Neuronal stem cell (in vitro differentiated cells): Measurements from ENCODE around the gene CA12.

Experiments used
- DNase-seq: peaks from one replicate; pipeline ENCODE4 v3.0.0-alpha.2; 2013; ENCODE audit warnings: low spot score
- H2AFZ ChIP-seq: one replicate; pipeline ENCODE4 v1.6.1; 2013; ENCODE audit warnings: mild to moderate bottlenecking, low read length, inconsistent platforms
- H2AK5ac ChIP-seq: 2 replicates; pipeline ENCODE4 v1.6.1; 2013; ENCODE audit warnings: low read depth, mild to moderate bottlenecking, inconsistent platforms, low read length, moderate library complexity, mixed read lengths
- H2BK120ac ChIP-seq: 2 replicates; pipeline ENCODE4 v1.6.1; 2013; ENCODE audit warnings: low read depth, mild to moderate bottlenecking, inconsistent platforms, low read length, moderate library complexity, mixed read lengths
- H2BK12ac ChIP-seq: one replicate; pipeline ENCODE4 v1.6.1; 2013; ENCODE audit warnings: low read length, inconsistent platforms
- H2BK15ac ChIP-seq: 2 replicates; pipeline ENCODE4 v1.6.1; 2013; ENCODE audit warnings: mild to moderate bottlenecking, low read length, inconsistent platforms, mixed read lengths
- H2BK5ac ChIP-seq: one replicate; pipeline ENCODE4 v1.6.1; 2013; ENCODE audit warnings: inconsistent platforms, mild to moderate bottlenecking, low read length, moderate library complexity
- H3K14ac ChIP-seq: one replicate; pipeline ENCODE4 v1.6.1; 2013; ENCODE audit warnings: low read length, inconsistent platforms
- H3K18ac ChIP-seq: 2 replicates; pipeline ENCODE4 v1.6.1; 2013; ENCODE audit warnings: low read length, inconsistent platforms
- H3K23ac ChIP-seq: 2 replicates; pipeline ENCODE4 v1.6.1; 2013; ENCODE audit warnings: low read depth, mild to moderate bottlenecking, mixed read lengths, low read length, inconsistent platforms; ENCODE audit not compliant: poor library complexity
- H3K27ac ChIP-seq: replicated peaks from 3 replicates; pipeline ENCODE4 v1.5.1; 2013; ENCODE audit warnings: low read length, inconsistent platforms
- H3K27me3 ChIP-seq, 3 experiments: 2 replicates each; pipeline ENCODE4 v1.6.1; 2013; ENCODE audit warnings: low read length in 3 of 3, mild to moderate bottlenecking in 2 of 3, inconsistent platforms in 1 of 3, low read depth in 1 of 3, mixed read lengths in 1 of 3, moderate library complexity in 1 of 3; ENCODE audit not compliant: control insufficient read depth in 3 of 3, insufficient read depth in 3 of 3
- H3K36me3 ChIP-seq, 2 donors: replicated peaks in 1 of 2; 2 replicates each; pipeline ENCODE4 v1.6.1; 2013; ENCODE audit warnings: low read length in 2 of 2; ENCODE audit not compliant: control insufficient read depth in 2 of 2, insufficient read depth in 2 of 2
- H3K4ac ChIP-seq: 2 replicates; pipeline ENCODE4 v1.6.1; 2013; ENCODE audit warnings: inconsistent platforms, mild to moderate bottlenecking, low read length, moderate library complexity
- H3K4me1 ChIP-seq, 2 donors: 1 replicate in 1 of 2; 2 replicates in 1 of 2; pipeline ENCODE4 v1.6.1; 2013; ENCODE audit warnings: low read length in 2 of 2, low read depth in 1 of 2; ENCODE audit not compliant: control insufficient read depth in 2 of 2, insufficient read depth in 1 of 2
- H3K4me2 ChIP-seq: one replicate; pipeline ENCODE4 v1.6.1; 2013; ENCODE audit warnings: mild to moderate bottlenecking, low read length, inconsistent platforms; ENCODE audit not compliant: insufficient read depth, poor library complexity, severe bottlenecking
- H3K4me3 ChIP-seq, 2 donors: 2 replicates each; pipeline ENCODE4 v1.5.1; 2013; ENCODE audit warnings: low read length in 2 of 2, mild to moderate bottlenecking in 2 of 2, inconsistent platforms in 1 of 2, moderate library complexity in 1 of 2
- H3K79me1 ChIP-seq: one replicate; pipeline ENCODE4 v1.6.1; 2013; ENCODE audit warnings: low read depth, mild to moderate bottlenecking, inconsistent platforms, low read length, moderate library complexity
- H3K9ac ChIP-seq: one replicate; pipeline ENCODE4 v1.6.1; 2013; ENCODE audit warnings: mild to moderate bottlenecking, low read depth, low read length, inconsistent platforms; ENCODE audit not compliant: poor library complexity
- H3K9me3 ChIP-seq, 2 donors: replicated peaks in 1 of 2; 2 replicates each; pipeline versions ENCODE3 to v1.6.1; 2013; ENCODE audit warnings: low read length in 2 of 2, mild to moderate bottlenecking in 2 of 2, inconsistent platforms in 1 of 2, low read depth in 1 of 2, mixed read lengths in 1 of 2, moderate library complexity in 1 of 2; ENCODE audit not compliant: control insufficient read depth in 2 of 2, insufficient read depth in 1 of 2
- H4K8ac ChIP-seq: one replicate; pipeline ENCODE4 v1.6.1; 2013; ENCODE audit warnings: low read depth, mild to moderate bottlenecking, inconsistent platforms, low read length, moderate library complexity
- H4K91ac ChIP-seq: one replicate; pipeline ENCODE4 v1.6.1; 2013; ENCODE audit warnings: low read length, low read depth, mild to moderate bottlenecking, inconsistent platforms; ENCODE audit not compliant: poor library complexity
- WGBS, 2 donors: extraction: QIAGEN DNeasy Blood & Tissue Kit; methylation state at CpG; one replicate each; pipeline ENCODE4 v1.1.7; 2013; ENCODE audit warnings: missing lambda C conversion rate in 2 of 2, mixed read lengths in 1 of 2; ENCODE audit not compliant: insufficient read length in 2 of 2, insufficient replicate concordance in 1 of 2; ENCODE audit errors: extremely low coverage in 2 of 2; 5-methylcytosine and 5-hydroxymethylcytosine counted together

CA12 gene

GRCh38 chr15:63314409-63314808 lies 67.2 kb downstream of the CA12 start:
- peaks cover 0 to 6% of the 10 kb centered on the region in 2 donors for H3K4me1 ChIP-seq
- H3K23ac ChIP-seq: no peak overlapping the region
- H3K9me3 ChIP-seq: no peaks in the 10 kb centered on the region
- no peak for DNase-seq
- H2AK5ac ChIP-seq: no peak overlapping the region
- H4K8ac ChIP-seq: no peak overlapping the region
- no peak overlapping the region for H2BK15ac ChIP-seq
- H2BK12ac ChIP-seq: no peak overlapping the region
- no peak overlapping the region for H2BK5ac ChIP-seq
- H3K27me3 ChIP-seq: no peaks in the 10 kb centered on the region
- H3K79me1 ChIP-seq: no peaks in the 10 kb centered on the region
- no peak overlapping the region for H3K4me3 ChIP-seq
- peak overlapping the region; percentile 27 for H2AFZ ChIP-seq
- no peak overlapping the region for H3K14ac ChIP-seq
- no peak overlapping the region for H3K9ac ChIP-seq
- no peak overlapping the region for H3K4me2 ChIP-seq
- no CpG with 5 or more reads among the region's 2 CpGs for WGBS, 2 donors
- H4K91ac ChIP-seq: no peak overlapping the region
- H2BK120ac ChIP-seq: no peak overlapping the region
- H3K36me3 ChIP-seq: no peaks in the 10 kb centered on the region
- H3K4ac ChIP-seq: no peak overlapping the region
- H3K18ac ChIP-seq: no peak overlapping the region
- H3K27ac ChIP-seq: no peak overlapping the region

GRCh38 chr15:63313825-63314224 lies 67.8 kb downstream of the CA12 start:
- H3K4me2 ChIP-seq: no peak overlapping the region
- H3K4me1 ChIP-seq: peaks cover 0 to 9% of the 10 kb centered on the region in 2 donors
- H3K9ac ChIP-seq: no peak overlapping the region
- H3K18ac ChIP-seq: no peak overlapping the region
- no CpG with 5 or more reads among the region's 4 CpGs for WGBS, 2 donors
- H3K14ac ChIP-seq: no peak overlapping the region
- no peak overlapping the region for H2BK15ac ChIP-seq
- no peak overlapping the region for H3K27ac ChIP-seq
- no peaks in the 10 kb centered on the region for H3K79me1 ChIP-seq
- DNase-seq: no peak
- no peak overlapping the region for H3K4me3 ChIP-seq
- no peak overlapping the region for H2BK12ac ChIP-seq
- no peaks in the 10 kb centered on the region for H3K9me3 ChIP-seq
- no peak overlapping the region for H4K91ac ChIP-seq
- no peak overlapping the region for H3K23ac ChIP-seq
- no peak overlapping the region for H2BK5ac ChIP-seq
- H3K4ac ChIP-seq: no peak overlapping the region
- no peaks in the 10 kb centered on the region for H3K27me3 ChIP-seq
- peak overlapping the region; percentile 27 for H2AFZ ChIP-seq
- H2AK5ac ChIP-seq: no peak overlapping the region
- no peaks in the 10 kb centered on the region for H3K36me3 ChIP-seq
- no peak overlapping the region for H4K8ac ChIP-seq
- H2BK120ac ChIP-seq: no peak overlapping the region

GRCh38 chr15:63312286-63312685 lies 69.4 kb downstream of the CA12 start:
- Histone ChIP-seq H4K8ac (no peak overlapping the region), H4K91ac (no peak overlapping the region), H3K27ac (no peak overlapping the region), H3K9me3 (no peaks in the 10 kb centered on the region), H3K4me1 (peaks cover 0 to 9% of the 10 kb centered on the region in 2 donors), H3K23ac (no peak overlapping the region), H3K9ac (no peak overlapping the region), H2BK120ac (no peak overlapping the region), H2AFZ (no peak overlapping the region), H3K4me2 (no peak overlapping the region), H3K4me3 (no peak overlapping the region), H3K18ac (no peak overlapping the region), H3K79me1 (no peaks in the 10 kb centered on the region), H2BK5ac (no peak overlapping the region), H3K4ac (no peak overlapping the region), H3K14ac (no peak overlapping the region), H2BK12ac (no peak overlapping the region), H3K27me3 (no peaks in the 10 kb centered on the region), H2AK5ac (no peak overlapping the region), H3K36me3 (no peaks in the 10 kb centered on the region), H2BK15ac (no peak overlapping the region)
- DNase-seq: no peak
- WGBS, 2 donors: no CpG with 5 or more reads among the region's 1 CpG

- no peaks in the 10 kb centered on the region for H3K27me3 ChIP-seq
- H4K8ac ChIP-seq: no peak overlapping the region
- H2BK120ac ChIP-seq: no peak overlapping the region
- peaks cover 0 to 9% of the 10 kb centered on the region in 2 donors for H3K4me1 ChIP-seq
- no peak overlapping the region for H2BK15ac ChIP-seq
- H3K18ac ChIP-seq: no peak overlapping the region
- H2BK12ac ChIP-seq: no peak overlapping the region
- no peak for DNase-seq
- WGBS, 2 donors: no CpG with 5 or more reads among the region's 3 CpGs
- no peak overlapping the region for H3K9ac ChIP-seq
- H3K14ac ChIP-seq: no peak overlapping the region
- no peak overlapping the region for H3K4ac ChIP-seq
- H3K23ac ChIP-seq: no peak overlapping the region
- no peaks in the 10 kb centered on the region for H3K9me3 ChIP-seq
- no peak overlapping the region for H4K91ac ChIP-seq
- no peak overlapping the region for H3K27ac ChIP-seq
- no peak overlapping the region for H3K4me2 ChIP-seq
- no peaks in the 10 kb centered on the region for H3K36me3 ChIP-seq
- H3K4me3 ChIP-seq: no peak overlapping the region
- no peak overlapping the region for H2AK5ac ChIP-seq
- H3K79me1 ChIP-seq: no peaks in the 10 kb centered on the region
- H2AFZ ChIP-seq: no peak overlapping the region
- H2BK5ac ChIP-seq: no peak overlapping the region
Measured at GRCh38 chr15:63310646-63311045, 71.0 kb downstream of the CA12 start.
